Measurements from ENCODE around the gene CTNNBIP1. TPM values are rescaled to one million over a fixed set of nuclear protein-coding genes. Genes with fewer than 3 reads are reported as not detected.
"Not testable (repeated sequence)": the region's sequence is repeated elsewhere in the genome, so short reads cannot be mapped to it uniquely, and the experiment has no call there.

CTNNBIP1 gene
- total RNA-seq, 8 experiments from 2014 or later = 4.9 to 33.1 (median 24.1) TPM

DNA sequence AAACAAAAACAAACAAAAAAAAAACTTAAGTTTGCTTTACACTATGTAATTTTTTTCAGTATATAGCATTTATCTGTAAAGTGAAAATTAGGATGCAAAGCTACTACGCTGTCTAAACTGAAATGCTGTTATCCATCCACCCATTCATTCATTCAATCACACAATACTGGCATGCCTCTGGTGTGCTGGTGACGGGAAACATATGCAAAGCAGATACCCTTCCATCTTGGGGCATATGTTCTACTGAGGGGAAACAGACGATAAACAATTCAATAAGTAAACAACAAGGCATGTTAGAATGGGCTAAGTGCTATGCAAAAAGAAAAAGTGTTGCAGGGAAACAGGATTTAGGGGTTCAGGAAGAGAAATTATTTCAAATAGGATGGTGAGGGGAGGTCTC lies 89.5 kb downstream of the CTNNBIP1 start:
- WGBS, 10 experiments = 55 to 100% (median 75%) methylated on average over 1 to 3 of the region's 3 CpGs; no CpG with 5 or more reads in 1 of the 10 experiments
- no peak overlapping the region for H3K4me3 ChIP-seq
- no peak overlapping the region for H3K27ac ChIP-seq
- in situ Hi-C loops (cut with MboI; ENCODE audit: low pct_unique_long_range_greater_than_20kb in 2 of 9, low sequenced_read_pairs in 9 of 9, unreplicated experiment in 9 of 9) = no loop called here
- ATAC-seq (replicated peaks in 6 of 8) = no peak
- H3K4me1 ChIP-seq (replicated peaks in 1 of 2) = peaks cover 19 to 26% of the 10 kb centered on the region in 2 donors

DNA sequence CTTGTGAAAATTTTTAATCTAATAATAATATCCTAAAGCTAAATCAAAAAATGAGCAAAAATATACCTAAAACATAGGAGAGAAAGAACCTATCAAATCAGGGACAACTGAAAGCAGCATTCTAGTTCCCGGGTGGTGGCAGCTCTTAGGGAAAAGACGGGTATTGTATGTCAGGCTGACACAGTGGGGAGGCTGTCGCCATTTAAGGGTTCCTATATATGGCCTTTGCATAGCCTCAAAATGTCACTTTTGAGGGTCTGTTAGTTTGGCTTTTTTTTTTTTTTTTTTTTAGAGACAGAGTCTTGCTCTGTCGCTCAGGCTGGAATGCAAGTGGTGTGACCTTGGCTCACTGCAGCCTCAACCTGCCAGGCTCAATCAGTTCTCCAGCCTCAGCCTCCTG lies 92.3 kb downstream of the CTNNBIP1 start:
- no peak for ATAC-seq (replicated peaks in 6 of 8)
- Histone ChIP-seq H3K27ac (no peak overlapping the region), H3K4me1 (replicated peaks in 1 of 2) (peaks cover 13 to 17% of the 10 kb centered on the region in 2 donors), H3K4me3 (no peak overlapping the region)
- in situ Hi-C loops (cut with MboI; ENCODE audit: low pct_unique_long_range_greater_than_20kb in 2 of 9, low sequenced_read_pairs in 9 of 9, unreplicated experiment in 9 of 9) = no loop called here
- 80 to 100% (median 97%) methylated on average over 1 to 4 of the region's 4 CpGs; no CpG with 5 or more reads in 1 of the 10 experiments for WGBS, 10 experiments

DNA sequence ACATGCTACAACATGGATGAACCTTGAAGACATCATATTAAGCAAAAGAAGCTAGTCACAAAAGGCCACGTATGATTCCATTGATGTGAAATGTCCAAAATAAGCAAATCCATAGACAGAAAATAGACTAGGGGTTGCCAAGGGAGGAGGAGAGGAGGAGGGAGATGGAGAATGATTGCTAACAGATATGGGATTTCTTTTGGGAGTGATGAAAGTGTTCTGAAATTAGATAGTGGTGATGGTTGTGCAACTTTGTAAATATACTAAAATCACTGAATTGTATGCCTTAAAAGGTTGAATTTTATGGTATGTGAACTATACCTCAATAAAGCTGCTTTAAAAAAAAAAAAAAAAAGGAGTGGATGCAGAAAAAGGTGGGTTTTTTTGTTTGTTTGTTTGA lies 93.9 kb downstream of the CTNNBIP1 start:
- WGBS, 10 experiments = 29 to 100% (median 60%) methylated on average over 1 of the region's 1 CpG; no CpG with 5 or more reads in 1 of the 10 experiments
- no peak overlapping the region for H3K4me3 ChIP-seq
- peaks cover 3 to 7% of the 10 kb centered on the region in 2 donors for H3K4me1 ChIP-seq (replicated peaks in 1 of 2)
- no peak for ATAC-seq (replicated peaks in 6 of 8)
- in situ Hi-C loops (cut with MboI; ENCODE audit: low pct_unique_long_range_greater_than_20kb in 2 of 9, low sequenced_read_pairs in 9 of 9, unreplicated experiment in 9 of 9) = no loop called here
- no peak overlapping the region for H3K27ac ChIP-seq

DNA sequence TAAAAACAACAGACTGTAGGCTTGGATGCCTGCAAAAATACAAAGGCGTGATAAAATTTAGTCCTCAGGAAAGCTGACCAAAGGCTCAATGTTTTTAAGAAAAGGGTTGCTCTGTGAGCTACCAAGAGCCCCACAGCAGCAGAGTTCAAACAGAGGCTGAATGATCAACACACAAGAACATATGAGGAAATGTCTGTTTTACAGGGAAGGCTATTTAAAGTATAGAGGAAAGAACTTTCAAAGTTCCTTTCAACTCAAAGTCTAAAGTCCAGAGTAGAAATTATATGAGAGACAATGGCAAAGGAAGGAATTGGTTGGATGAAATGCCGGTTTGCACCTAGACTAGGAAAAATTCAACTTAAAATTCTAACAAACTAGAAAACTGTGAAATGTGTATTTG lies 94.9 kb downstream of the CTNNBIP1 start:
- no peak overlapping the region for H3K4me3 ChIP-seq
- ATAC-seq (replicated peaks in 6 of 8) = no peak
- H3K27ac ChIP-seq = no peak overlapping the region
- 78 to 100% (median 95%) methylated on average over 1 to 2 of the region's 2 CpGs for WGBS, 10 experiments
- in situ Hi-C loops (cut with MboI; ENCODE audit: low pct_unique_long_range_greater_than_20kb in 2 of 9, low sequenced_read_pairs in 9 of 9, unreplicated experiment in 9 of 9) = no loop called here
- H3K4me1 ChIP-seq (replicated peaks in 1 of 2) = no peaks in the 10 kb centered on the region

DNA sequence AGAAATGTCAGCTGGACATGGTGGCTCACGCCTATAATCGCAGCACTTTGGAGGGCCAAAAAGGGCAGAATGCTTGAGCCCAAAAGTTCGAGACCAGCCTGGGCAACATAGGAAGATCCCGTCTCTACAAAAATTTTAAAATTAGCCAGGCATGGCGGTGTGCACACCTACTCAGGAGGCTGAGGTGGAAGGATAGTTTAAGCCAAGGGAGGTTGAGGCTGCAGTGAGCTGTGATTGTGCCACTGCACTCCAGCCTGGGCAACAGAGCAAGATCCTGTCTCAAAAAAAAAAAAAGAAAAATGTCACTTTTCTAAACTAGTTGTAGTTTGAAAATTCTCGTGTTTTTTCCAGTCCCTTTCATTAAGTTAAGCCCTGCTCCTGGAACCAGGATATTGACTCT lies 95.5 kb downstream of the CTNNBIP1 start:
- no peak overlapping the region for H3K27ac ChIP-seq
- 84 to 96% (median 93%) methylated on average over 3 to 6 of the region's 6 CpGs; no CpG with 5 or more reads in 1 of the 10 experiments for WGBS, 10 experiments
- in situ Hi-C loops (cut with MboI; ENCODE audit: low pct_unique_long_range_greater_than_20kb in 2 of 9, low sequenced_read_pairs in 9 of 9, unreplicated experiment in 9 of 9) = no loop called here

DNA sequence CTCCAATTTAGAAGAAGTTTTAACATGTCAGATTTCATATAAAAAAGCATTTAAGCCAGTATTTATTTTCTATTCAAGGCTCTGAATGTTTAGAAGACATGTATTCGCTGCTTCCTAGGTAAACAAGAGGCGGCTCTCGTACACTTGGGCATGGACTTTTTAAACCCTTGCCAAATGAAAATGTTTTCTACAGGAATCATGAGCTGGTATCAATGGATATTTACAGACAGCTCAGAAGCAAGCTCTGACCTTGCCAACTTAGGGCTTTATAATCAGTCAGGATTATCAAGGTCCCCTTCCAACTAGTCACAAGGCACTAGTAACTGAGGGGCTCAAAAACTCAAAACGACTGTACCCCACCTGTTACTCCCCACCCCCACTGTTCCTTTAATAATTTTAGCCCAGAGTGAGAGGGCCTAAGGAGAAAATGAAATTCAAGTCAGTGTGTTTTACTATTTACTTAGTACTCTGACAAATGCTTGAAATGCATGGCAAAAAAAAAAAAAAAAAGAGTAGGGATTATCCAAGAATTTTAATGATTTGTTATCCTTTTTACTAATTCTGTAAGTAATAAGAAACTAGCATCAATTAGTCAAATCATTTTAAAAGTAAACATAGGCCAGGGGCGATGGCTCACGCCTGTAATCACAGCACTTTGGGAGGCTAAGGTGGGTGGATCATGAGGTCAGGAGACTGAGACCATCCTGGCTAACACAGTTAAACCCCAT lies 98.7 kb downstream of the CTNNBIP1 start:
- ATAC-seq (replicated peaks in 6 of 8) = peak in 1 of 8 experiments; percentile 56
- Histone ChIP-seq H3K4me1 (replicated peaks in 1 of 2) (peaks cover 0 to 12% of the 10 kb centered on the region in 2 donors), H3K4me3 (no peak overlapping the region), H3K27ac (no peak overlapping the region)
- in situ Hi-C loops (cut with MboI; ENCODE audit: low pct_unique_long_range_greater_than_20kb in 2 of 9, low sequenced_read_pairs in 9 of 9, unreplicated experiment in 9 of 9) = no loop called here
- 69 to 98% (median 90%) methylated on average over 3 to 6 of the region's 6 CpGs; no CpG with 5 or more reads in 1 of the 10 experiments for WGBS, 10 experiments

More for the DNA sequence above, 95.5 kb downstream of the CTNNBIP1 start:
- no peak overlapping the region for H3K4me3 ChIP-seq
- ATAC-seq (replicated peaks in 6 of 8) = no peak
- H3K4me1 ChIP-seq (replicated peaks in 1 of 2) = no peaks in the 10 kb centered on the region

DNA sequence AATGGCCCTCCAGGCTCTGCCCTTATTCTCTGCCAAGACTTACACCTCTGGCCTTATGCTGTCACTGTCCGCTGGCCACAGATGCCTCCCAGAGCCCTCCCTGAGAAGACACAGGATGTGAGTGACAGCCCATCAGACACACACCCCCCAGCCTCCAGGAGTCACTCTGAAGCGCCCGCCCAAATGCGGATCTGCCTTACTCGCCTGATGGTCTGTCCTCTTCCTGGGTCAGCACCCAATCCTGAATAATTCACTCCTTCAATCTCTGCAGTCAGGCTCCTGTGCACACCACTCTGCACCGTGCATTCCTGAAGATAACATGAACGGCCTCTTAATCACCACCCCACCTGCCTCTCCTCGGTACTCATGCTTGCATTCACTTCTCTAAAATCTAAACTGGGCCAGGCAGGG lies 101.0 kb downstream of the CTNNBIP1 start:
- Histone ChIP-seq H3K4me1 (replicated peaks in 1 of 2) (peaks cover 0 to 12% of the 10 kb centered on the region in 2 donors), H3K4me3 (no peak overlapping the region), H3K27ac (no peak overlapping the region)
- ATAC-seq (replicated peaks in 6 of 8) = peak in 5 of 8 experiments; percentile 36 to 68 (median 64)
- WGBS, 10 experiments = 79 to 96% (median 89%) methylated on average over 3 to 8 of the region's 8 CpGs; no CpG with 5 or more reads in 4 of the 10 experiments
- in situ Hi-C loops (cut with MboI; ENCODE audit: low pct_unique_long_range_greater_than_20kb in 2 of 9, low sequenced_read_pairs in 9 of 9, unreplicated experiment in 9 of 9) = no loop called here

DNA sequence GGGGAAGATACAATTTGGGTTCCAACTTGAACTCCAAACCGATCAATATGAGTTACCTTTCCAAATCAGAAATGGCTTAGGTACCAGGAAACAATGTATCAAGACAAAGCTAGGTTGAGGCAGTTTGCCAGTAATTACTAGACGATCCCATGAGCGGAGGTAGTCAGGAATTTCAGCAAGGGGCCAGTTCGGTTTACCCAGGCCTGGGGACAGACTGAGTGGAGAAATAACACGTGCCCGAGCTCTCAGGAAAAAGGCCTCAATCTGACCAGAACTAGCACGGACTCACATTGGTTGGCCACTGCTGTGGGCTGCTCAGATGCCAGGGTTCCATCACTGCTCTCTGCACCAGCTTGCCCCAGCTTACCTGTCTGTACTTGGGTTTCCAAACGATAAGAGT lies 101.6 kb downstream of the CTNNBIP1 start:
- no peak for ATAC-seq (replicated peaks in 6 of 8)
- 80 to 100% (median 91%) methylated on average over 1 to 8 of the region's 8 CpGs for WGBS, 10 experiments
- H3K4me1 ChIP-seq (replicated peaks in 1 of 2) = peaks cover 0 to 12% of the 10 kb centered on the region in 2 donors
- in situ Hi-C loops (cut with MboI; ENCODE audit: low pct_unique_long_range_greater_than_20kb in 2 of 9, low sequenced_read_pairs in 9 of 9, unreplicated experiment in 9 of 9) = no loop called here
- no peak overlapping the region for H3K4me3 ChIP-seq
- no peak overlapping the region for H3K27ac ChIP-seq

DNA sequence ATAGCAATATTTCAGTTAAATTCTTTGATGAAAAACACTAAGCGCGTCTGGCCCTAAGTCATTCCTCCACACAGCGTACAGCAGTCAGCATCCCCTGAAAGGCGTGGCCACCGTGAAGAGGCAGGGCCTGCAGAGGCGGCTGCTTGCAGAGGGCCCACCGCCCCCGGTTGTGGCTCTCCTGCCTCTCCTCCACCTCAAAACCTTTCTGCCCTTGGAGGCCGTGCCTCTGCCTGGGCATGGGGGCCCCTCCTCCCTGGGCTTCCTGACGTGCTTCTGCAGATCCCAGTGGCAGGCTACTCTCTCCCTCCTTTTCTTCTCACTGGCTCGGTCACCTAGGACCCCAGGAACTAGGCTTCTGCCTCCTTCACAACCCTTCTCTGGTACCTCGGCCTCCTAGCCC lies 102.5 kb downstream of the CTNNBIP1 start:
- WGBS, 10 experiments = 61 to 100% (median 100%) methylated on average over 1 to 8 of the region's 12 CpGs; no CpG with 5 or more reads in 3 of the 10 experiments
- Histone ChIP-seq H3K4me1 (replicated peaks in 1 of 2) (peaks cover 0 to 12% of the 10 kb centered on the region in 2 donors), H3K27ac (no peak overlapping the region), H3K4me3 (no peak overlapping the region)
- peak in 4 of 8 experiments; percentile 33 to 41 (median 36) for ATAC-seq (replicated peaks in 6 of 8)
- in situ Hi-C loops (cut with MboI; ENCODE audit: low pct_unique_long_range_greater_than_20kb in 2 of 9, low sequenced_read_pairs in 9 of 9, unreplicated experiment in 9 of 9) = no loop called here

DNA sequence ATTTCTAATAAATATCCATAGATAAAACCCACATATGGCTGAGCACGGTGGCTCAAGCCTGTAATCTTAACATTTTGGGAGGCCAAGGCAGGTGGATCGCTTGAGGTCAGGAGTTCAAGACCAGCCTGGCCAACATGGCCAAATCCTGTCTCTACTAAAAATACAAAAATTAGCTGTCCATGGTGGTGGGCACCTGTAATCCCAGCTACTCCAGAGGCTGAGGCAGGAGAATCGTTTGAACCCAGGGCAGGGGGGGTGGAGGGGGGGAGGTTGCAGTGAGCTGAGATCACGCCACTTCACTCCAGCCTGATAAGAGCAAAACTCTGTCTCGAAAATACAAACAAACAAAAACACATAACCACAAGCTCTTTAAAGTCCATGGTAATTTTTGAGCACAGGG lies 104.1 kb downstream of the CTNNBIP1 start:
- peaks cover 0 to 12% of the 10 kb centered on the region in 2 donors for H3K4me1 ChIP-seq (replicated peaks in 1 of 2)
- H3K27ac ChIP-seq; H3K4me3 ChIP-seq; in situ Hi-C loops (cut with MboI; ENCODE audit: low pct_unique_long_range_greater_than_20kb in 2 of 9, low sequenced_read_pairs in 9 of 9, unreplicated experiment in 9 of 9); ATAC-seq (replicated peaks in 6 of 8): not testable (repeated sequence)
- 80 to 96% (median 92%) methylated on average over 2 to 5 of the region's 5 CpGs; no CpG with 5 or more reads in 5 of the 10 experiments for WGBS, 10 experiments

DNA sequence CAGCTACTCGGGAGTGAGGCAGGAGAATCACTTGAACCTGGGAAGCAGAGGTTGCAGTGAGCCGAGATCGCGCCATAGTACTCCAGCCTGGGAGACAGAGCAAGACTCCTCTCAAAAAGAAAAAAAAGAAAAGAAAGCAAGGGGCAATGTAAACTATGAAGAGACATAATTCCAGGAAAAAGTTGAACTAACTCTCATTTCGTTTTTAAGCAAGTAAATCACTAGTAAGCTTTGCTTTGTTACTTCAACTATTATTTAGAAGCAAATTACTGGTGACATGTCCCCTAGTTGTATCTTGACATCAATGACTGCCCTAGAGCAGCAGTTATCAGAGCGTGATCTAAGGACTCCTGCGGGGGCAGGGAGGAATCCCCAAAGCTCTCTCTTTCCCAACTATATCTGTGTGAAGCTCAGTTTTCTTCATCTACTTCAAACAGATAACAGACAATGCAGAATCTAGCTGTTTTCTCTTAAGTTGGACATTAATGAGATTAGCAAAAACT lies 105.0 kb downstream of the CTNNBIP1 start:
- Histone ChIP-seq H3K4me3 (no peak overlapping the region), H3K4me1 (replicated peaks in 1 of 2) (peaks cover 0 to 12% of the 10 kb centered on the region in 2 donors), H3K27ac (no peak overlapping the region)
- ATAC-seq (replicated peaks in 6 of 8) = peak in 1 of 8 experiments; percentile 26
- 33 to 93% (median 76%) methylated on average over 1 to 7 of the region's 7 CpGs; no CpG with 5 or more reads in 1 of the 10 experiments for WGBS, 10 experiments
- in situ Hi-C loops (cut with MboI; ENCODE audit: low pct_unique_long_range_greater_than_20kb in 2 of 9, low sequenced_read_pairs in 9 of 9, unreplicated experiment in 9 of 9) = no loop called here

DNA sequence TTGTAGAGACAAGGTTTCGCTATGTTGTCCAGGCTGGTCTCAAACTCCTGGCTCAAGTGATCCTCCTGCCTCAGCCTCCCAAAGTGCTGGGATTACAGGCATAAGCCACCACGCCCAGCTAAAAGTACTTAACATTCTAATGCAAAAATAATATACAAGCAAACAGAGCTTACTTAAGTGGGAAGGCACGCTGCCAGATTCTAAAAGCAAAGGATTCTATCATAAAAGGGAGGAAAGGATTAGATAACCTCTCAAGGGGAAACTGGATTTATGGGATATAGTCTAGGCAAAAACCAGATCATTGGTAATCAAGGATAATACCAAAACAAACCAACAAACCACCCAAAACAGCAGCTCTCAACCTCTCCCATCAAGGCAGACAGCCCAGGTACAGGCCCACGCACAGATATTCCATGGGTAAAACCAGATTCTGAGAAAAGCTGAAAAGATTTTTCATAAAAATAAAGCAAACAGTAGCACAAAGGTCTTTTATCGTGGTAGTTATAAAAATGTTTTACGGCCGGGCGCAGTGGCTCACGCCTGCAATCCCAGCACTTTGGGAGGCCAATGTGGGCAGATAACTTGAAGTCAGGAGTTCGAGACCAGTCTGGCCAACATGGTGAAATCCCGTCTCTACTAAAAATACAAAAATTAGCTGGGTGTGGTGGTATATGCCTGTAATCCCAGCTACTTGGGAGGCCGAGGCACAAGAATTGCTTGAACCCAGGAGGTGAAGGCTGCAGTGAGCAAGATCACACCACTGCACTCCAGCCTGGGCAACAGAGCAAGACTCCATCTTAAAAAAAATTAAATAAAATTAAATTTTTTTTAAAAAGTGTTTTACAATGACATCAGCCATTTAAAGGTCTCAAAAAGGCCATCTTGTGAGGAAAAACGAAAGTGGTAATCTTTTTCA lies 106.8 kb downstream of the CTNNBIP1 start:
- WGBS, 10 experiments = 60 to 98% (median 92%) methylated on average over 1 to 13 of the region's 13 CpGs; no CpG with 5 or more reads in 1 of the 10 experiments
- ATAC-seq (replicated peaks in 6 of 8); H3K4me1 ChIP-seq (replicated peaks in 1 of 2); H3K4me3 ChIP-seq; H3K27ac ChIP-seq; in situ Hi-C loops (cut with MboI; ENCODE audit: low pct_unique_long_range_greater_than_20kb in 2 of 9, low sequenced_read_pairs in 9 of 9, unreplicated experiment in 9 of 9): not testable (repeated sequence)

DNA sequence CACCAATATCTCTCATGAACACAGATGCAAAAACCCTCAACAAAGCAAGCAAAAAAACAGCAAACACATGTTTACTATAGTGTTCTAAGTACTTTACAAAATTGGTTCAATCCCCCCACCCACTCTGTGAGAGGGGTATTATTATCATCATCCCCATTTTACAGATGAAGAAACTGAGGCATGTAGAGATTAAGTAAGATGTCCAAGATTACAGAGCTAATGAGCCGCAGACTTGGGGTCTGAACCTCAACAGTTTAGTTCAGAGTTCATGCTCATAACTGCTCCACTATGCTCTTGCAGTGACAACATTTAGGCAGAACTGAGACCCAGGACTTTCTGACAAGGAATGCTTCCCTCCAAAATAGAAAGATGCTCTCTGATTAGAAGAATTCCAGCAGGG lies 108.2 kb downstream of the CTNNBIP1 start:
- no peak for ATAC-seq (replicated peaks in 6 of 8)
- in situ Hi-C loops (cut with MboI; ENCODE audit: low pct_unique_long_range_greater_than_20kb in 2 of 9, low sequenced_read_pairs in 9 of 9, unreplicated experiment in 9 of 9) = no loop called here
- 100% methylated on average over 1 of the region's 1 CpG; no CpG with 5 or more reads in 5 of the 10 experiments for WGBS, 10 experiments
- H3K4me1 ChIP-seq (replicated peaks in 1 of 2) = no peaks in the 10 kb centered on the region
- H3K4me3 ChIP-seq = no peak overlapping the region
- no peak overlapping the region for H3K27ac ChIP-seq
